ENCODE measurements around the gene FCHSD2. TPM values are rescaled to one million over a fixed set of nuclear protein-coding genes. Genes with fewer than 3 reads are reported as not detected.

FCHSD2 gene
- total and polyA plus RNA-seq, 2 of the 8 experiments (the other 6 are each of a cell fraction or from before 2014, with no cell fraction given): 4.1 to 7.8 TPM

DNA sequence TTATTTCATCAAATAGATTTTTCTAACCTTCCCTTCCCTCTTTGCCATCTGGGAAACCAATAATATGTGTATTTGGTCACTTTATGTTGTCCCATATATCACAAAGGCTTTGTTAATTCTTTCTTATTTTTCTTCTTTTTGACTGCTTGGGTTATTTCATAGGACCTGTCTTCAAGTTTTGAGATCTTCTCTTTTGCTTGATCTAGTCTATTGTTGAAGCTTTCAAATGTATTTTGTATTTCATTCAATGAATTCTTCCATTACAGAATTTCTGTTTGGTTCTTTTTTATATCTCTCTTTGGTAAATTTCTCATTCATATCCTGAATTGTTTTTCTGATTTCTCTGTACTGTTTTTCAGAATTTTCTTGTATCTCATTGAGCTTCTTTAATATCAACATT lies 132.1 kb downstream of the FCHSD2 start (continued):
- TF ChIP-seq, protein P1, sequence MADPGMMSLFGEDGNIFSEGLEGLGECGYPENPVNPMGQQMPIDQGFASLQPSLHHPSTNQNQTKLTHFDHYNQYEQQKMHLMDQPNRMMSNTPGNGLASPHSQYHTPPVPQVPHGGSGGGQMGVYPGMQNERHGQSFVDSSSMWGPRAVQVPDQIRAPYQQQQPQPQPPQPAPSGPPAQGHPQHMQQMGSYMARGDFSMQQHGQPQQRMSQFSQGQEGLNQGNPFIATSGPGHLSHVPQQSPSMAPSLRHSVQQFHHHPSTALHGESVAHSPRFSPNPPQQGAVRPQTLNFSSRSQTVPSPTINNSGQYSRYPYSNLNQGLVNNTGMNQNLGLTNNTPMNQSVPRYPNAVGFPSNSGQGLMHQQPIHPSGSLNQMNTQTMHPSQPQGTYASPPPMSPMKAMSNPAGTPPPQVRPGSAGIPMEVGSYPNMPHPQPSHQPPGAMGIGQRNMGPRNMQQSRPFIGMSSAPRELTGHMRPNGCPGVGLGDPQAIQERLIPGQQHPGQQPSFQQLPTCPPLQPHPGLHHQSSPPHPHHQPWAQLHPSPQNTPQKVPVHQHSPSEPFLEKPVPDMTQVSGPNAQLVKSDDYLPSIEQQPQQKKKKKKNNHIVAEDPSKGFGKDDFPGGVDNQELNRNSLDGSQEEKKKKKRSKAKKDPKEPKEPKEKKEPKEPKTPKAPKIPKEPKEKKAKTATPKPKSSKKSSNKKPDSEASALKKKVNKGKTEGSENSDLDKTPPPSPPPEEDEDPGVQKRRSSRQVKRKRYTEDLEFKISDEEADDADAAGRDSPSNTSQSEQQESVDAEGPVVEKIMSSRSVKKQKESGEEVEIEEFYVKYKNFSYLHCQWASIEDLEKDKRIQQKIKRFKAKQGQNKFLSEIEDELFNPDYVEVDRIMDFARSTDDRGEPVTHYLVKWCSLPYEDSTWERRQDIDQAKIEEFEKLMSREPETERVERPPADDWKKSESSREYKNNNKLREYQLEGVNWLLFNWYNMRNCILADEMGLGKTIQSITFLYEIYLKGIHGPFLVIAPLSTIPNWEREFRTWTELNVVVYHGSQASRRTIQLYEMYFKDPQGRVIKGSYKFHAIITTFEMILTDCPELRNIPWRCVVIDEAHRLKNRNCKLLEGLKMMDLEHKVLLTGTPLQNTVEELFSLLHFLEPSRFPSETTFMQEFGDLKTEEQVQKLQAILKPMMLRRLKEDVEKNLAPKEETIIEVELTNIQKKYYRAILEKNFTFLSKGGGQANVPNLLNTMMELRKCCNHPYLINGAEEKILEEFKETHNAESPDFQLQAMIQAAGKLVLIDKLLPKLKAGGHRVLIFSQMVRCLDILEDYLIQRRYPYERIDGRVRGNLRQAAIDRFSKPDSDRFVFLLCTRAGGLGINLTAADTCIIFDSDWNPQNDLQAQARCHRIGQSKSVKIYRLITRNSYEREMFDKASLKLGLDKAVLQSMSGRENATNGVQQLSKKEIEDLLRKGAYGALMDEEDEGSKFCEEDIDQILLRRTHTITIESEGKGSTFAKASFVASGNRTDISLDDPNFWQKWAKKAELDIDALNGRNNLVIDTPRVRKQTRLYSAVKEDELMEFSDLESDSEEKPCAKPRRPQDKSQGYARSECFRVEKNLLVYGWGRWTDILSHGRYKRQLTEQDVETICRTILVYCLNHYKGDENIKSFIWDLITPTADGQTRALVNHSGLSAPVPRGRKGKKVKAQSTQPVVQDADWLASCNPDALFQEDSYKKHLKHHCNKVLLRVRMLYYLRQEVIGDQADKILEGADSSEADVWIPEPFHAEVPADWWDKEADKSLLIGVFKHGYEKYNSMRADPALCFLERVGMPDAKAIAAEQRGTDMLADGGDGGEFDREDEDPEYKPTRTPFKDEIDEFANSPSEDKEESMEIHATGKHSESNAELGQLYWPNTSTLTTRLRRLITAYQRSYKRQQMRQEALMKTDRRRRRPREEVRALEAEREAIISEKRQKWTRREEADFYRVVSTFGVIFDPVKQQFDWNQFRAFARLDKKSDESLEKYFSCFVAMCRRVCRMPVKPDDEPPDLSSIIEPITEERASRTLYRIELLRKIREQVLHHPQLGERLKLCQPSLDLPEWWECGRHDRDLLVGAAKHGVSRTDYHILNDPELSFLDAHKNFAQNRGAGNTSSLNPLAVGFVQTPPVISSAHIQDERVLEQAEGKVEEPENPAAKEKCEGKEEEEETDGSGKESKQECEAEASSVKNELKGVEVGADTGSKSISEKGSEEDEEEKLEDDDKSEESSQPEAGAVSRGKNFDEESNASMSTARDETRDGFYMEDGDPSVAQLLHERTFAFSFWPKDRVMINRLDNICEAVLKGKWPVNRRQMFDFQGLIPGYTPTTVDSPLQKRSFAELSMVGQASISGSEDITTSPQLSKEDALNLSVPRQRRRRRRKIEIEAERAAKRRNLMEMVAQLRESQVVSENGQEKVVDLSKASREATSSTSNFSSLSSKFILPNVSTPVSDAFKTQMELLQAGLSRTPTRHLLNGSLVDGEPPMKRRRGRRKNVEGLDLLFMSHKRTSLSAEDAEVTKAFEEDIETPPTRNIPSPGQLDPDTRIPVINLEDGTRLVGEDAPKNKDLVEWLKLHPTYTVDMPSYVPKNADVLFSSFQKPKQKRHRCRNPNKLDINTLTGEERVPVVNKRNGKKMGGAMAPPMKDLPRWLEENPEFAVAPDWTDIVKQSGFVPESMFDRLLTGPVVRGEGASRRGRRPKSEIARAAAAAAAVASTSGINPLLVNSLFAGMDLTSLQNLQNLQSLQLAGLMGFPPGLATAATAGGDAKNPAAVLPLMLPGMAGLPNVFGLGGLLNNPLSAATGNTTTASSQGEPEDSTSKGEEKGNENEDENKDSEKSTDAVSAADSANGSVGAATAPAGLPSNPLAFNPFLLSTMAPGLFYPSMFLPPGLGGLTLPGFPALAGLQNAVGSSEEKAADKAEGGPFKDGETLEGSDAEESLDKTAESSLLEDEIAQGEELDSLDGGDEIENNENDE (IDR thresholded peaks at IDR 0.05; ENCODE audit: insufficient replicate concordance, low read length): no peak
- TF ChIP-seq, protein P2, sequence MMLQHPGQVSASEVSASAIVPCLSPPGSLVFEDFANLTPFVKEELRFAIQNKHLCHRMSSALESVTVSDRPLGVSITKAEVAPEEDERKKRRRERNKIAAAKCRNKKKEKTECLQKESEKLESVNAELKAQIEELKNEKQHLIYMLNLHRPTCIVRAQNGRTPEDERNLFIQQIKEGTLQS (IDR thresholded peaks at IDR 0.05; ENCODE audit: insufficient read depth, low read depth, low read length): no peak
- no peak for TF ChIP-seq ASH2L (IDR thresholded peaks at IDR 0.05; ENCODE audit: low read length)
- no peak for TF ChIP-seq BRCA1 (IDR thresholded peaks at IDR 0.05; ENCODE audit: low read depth, low read length)
- TF ChIP-seq SIX5 (IDR thresholded peaks at IDR 0.05; ENCODE audit: low read depth, low read length): no peak
- no peak for TF ChIP-seq BACH1 (IDR thresholded peaks at IDR 0.05; ENCODE audit: low read length)
- TF ChIP-seq FOSL1 (IDR thresholded peaks at IDR 0.05; ENCODE audit: insufficient read depth, low read depth, low read length): no peak
- TF ChIP-seq HDAC2 (IDR thresholded peaks at IDR 0.05; ENCODE audit: borderline replicate concordance in 1 of 2, low read depth in 2 of 2, low read length in 2 of 2): no peak
- TF ChIP-seq SRF (IDR thresholded peaks at IDR 0.05; ENCODE audit: low read depth, low read length): no peak
- no peak for TF ChIP-seq TAF7 (optimal IDR thresholded peaks at IDR 0.05; ENCODE audit: borderline replicate concordance, low read depth, low read length)
- no peak for TF ChIP-seq SIRT6 (IDR thresholded peaks at IDR 0.05; ENCODE audit: low read length)
- TF ChIP-seq CBX5 (IDR thresholded peaks at IDR 0.05; ENCODE audit: low read depth, low read length): no peak
